ENCODE results near the gene MAP3K13. TPM values are rescaled to one million over a fixed set of nuclear protein-coding genes. Genes with fewer than 3 reads are reported as not detected.
A peak's percentile ranks its signal among the peaks of the same experiment; 100 is the strongest.

MAP3K13 gene
- polyA plus RNA-seq, 1 donor (not counting 4 experiments of a cell fraction or from before 2014, with no cell fraction given) = 23.0 TPM

- Histone ChIP-seq H3K9me1 (ENCODE audit: control insufficient read depth, extremely low read depth, insufficient read depth, low read length) (no peaks in the 10 kb centered on the region), H3K4me3 (ENCODE audit: control insufficient read depth in 2 of 3, extremely low read depth in 1 of 3, insufficient read depth in 2 of 3, low read depth in 1 of 3, low read length in 3 of 3) (no peak overlapping the region), H3K27me3 (ENCODE audit: control insufficient read depth, extremely low read depth, insufficient read depth, low read length) (no peaks in the 10 kb centered on the region), H3K4me2 (ENCODE audit: control insufficient read depth, extremely low read depth, insufficient read depth, low read depth, low read length) (peak overlapping the region; percentile 4), H3K9me3 (ENCODE audit: control insufficient read depth, low read depth, low read length) (no peaks in the 10 kb centered on the region), H3K27ac (ENCODE audit: control insufficient read depth, insufficient read depth, low read length) (no peak overlapping the region), H3K36me3 (ENCODE audit: control insufficient read depth in 2 of 2, extremely low read depth in 1 of 2, insufficient read depth in 2 of 2, low read length in 2 of 2) (no peaks in the 10 kb centered on the region), H3K79me2 (ENCODE audit: control insufficient read depth, insufficient read depth, low read length) (no peaks in the 10 kb centered on the region), H3K4me1 (ENCODE audit: control insufficient read depth, extremely low read depth, insufficient read depth, low read length) (peaks cover 30% of the 10 kb centered on the region), H3K9ac (ENCODE audit: control insufficient read depth, extremely low read depth, insufficient read depth, low read length) (no peak overlapping the region), H4K20me1 (ENCODE audit: control insufficient read depth, extremely low read depth, insufficient read depth, low read length) (no peaks in the 10 kb centered on the region), H2AFZ (ENCODE audit: control insufficient read depth, low read length) (no peak overlapping the region)
- DNase-seq (ENCODE audit: low read depth, low spot score) (no peak), FAIRE-seq (no peak)
- dilution Hi-C loops (cut with MboI; ENCODE audit: extremely low pct_ligation_motif_present, low sequenced_read_pairs) = no loop called here
- TF ChIP-seq CTCF (optimal IDR thresholded peaks at IDR 0.05 in 1 of 3, IDR thresholded peaks at IDR 0.05 in 1 of 3, conservative IDR thresholded peaks at IDR 0.05 in 1 of 3; ENCODE audit: extremely low read depth in 1 of 3, insufficient read depth in 2 of 3, low read length in 3 of 3) (no peak), EZH2 (IDR thresholded peaks at IDR 0.05; ENCODE audit: low read length) (no peak)
Observed at GRCh38 chr3:185400866-185401265, 37.9 kb downstream of the MAP3K13 start.

- Histone ChIP-seq H3K9me1 (ENCODE audit: control insufficient read depth, extremely low read depth, insufficient read depth, low read length) (no peaks in the 10 kb centered on the region), H3K9me3 (ENCODE audit: control insufficient read depth, low read depth, low read length) (no peaks in the 10 kb centered on the region), H4K20me1 (ENCODE audit: control insufficient read depth, extremely low read depth, insufficient read depth, low read length) (no peaks in the 10 kb centered on the region), H3K36me3 (ENCODE audit: control insufficient read depth in 2 of 2, extremely low read depth in 1 of 2, insufficient read depth in 2 of 2, low read length in 2 of 2) (no peaks in the 10 kb centered on the region), H3K79me2 (ENCODE audit: control insufficient read depth, insufficient read depth, low read length) (no peaks in the 10 kb centered on the region), H3K27ac (ENCODE audit: control insufficient read depth, insufficient read depth, low read length) (no peak overlapping the region), H3K4me1 (ENCODE audit: control insufficient read depth, extremely low read depth, insufficient read depth, low read length) (peaks cover 30% of the 10 kb centered on the region), H3K27me3 (ENCODE audit: control insufficient read depth, extremely low read depth, insufficient read depth, low read length) (no peaks in the 10 kb centered on the region), H2AFZ (ENCODE audit: control insufficient read depth, low read length) (no peak overlapping the region), H3K4me2 (ENCODE audit: control insufficient read depth, extremely low read depth, insufficient read depth, low read depth, low read length) (peak overlapping the region; percentile 4), H3K4me3 (ENCODE audit: control insufficient read depth in 2 of 3, extremely low read depth in 1 of 3, insufficient read depth in 2 of 3, low read depth in 1 of 3, low read length in 3 of 3) (no peak overlapping the region), H3K9ac (ENCODE audit: control insufficient read depth, extremely low read depth, insufficient read depth, low read length) (no peak overlapping the region)
- FAIRE-seq (no peak), DNase-seq (ENCODE audit: low read depth, low spot score) (no peak)
- TF ChIP-seq EZH2 (IDR thresholded peaks at IDR 0.05; ENCODE audit: low read length) (no peak), CTCF (optimal IDR thresholded peaks at IDR 0.05 in 1 of 3, IDR thresholded peaks at IDR 0.05 in 1 of 3, conservative IDR thresholded peaks at IDR 0.05 in 1 of 3; ENCODE audit: extremely low read depth in 1 of 3, insufficient read depth in 2 of 3, low read length in 3 of 3) (no peak)
- dilution Hi-C loops (cut with MboI; ENCODE audit: extremely low pct_ligation_motif_present, low sequenced_read_pairs) = no loop called here
Observed at GRCh38 chr3:185401319-185401955, 38.5 kb downstream of the MAP3K13 start.
